Neural progenitor cell (in vitro differentiated cells): ENCODE measurements around the gene OSBPL1A. TPM values are rescaled to one million over a fixed set of nuclear protein-coding genes. Genes with fewer than 3 reads are reported as not detected.

Experiments
- DNase-seq: peaks from one replicate; pipeline ENCODE4 v3.0.0-alpha.2; 2016; ENCODE audit warnings: low spot score
- H2AFZ ChIP-seq: fragments of 200-600 bp; sonication (generic); replicated peaks from 2 replicates; pipeline ENCODE4 v1.6.1; 2016; ENCODE audit warnings: antibody characterized with exemption
- H3F3A ChIP-seq: fragments of 200-600 bp; sonication (generic); 2 replicates; pipeline ENCODE4 v1.6.1; 2016; ENCODE audit warnings: antibody characterized with exemption, low read depth
- H3K27ac ChIP-seq: fragments of 200-600 bp; sonication (generic); 2 replicates; pipeline ENCODE4 v1.5.1; 2016; ENCODE audit warnings: mild to moderate bottlenecking
- H3K27me3 ChIP-seq: fragments of 200-600 bp; sonication (generic); 2 replicates; pipeline ENCODE4 v1.6.1; 2016; ENCODE audit warnings: mild to moderate bottlenecking, moderate library complexity
- H3K36me3 ChIP-seq: fragments of 200-600 bp; sonication (generic); 2 replicates; pipeline ENCODE4 v1.5.1; 2016
- H3K4me1 ChIP-seq: fragments of 200-600 bp; sonication (generic); 2 replicates; pipeline ENCODE4 v1.6.1; 2016; ENCODE audit warnings: mixed run types
- H3K4me2 ChIP-seq: fragments of 200-600 bp; sonication (generic); 2 replicates; pipeline ENCODE4 v1.6.1; 2016
- H3K4me3 ChIP-seq: fragments of 200-600 bp; sonication (generic); 2 replicates; pipeline ENCODE4 v1.5.1; 2016
- H3K79me2 ChIP-seq: fragments of 200-600 bp; sonication (generic); 2 replicates; pipeline ENCODE4 v1.6.1; 2016; ENCODE audit warnings: low read depth
- H3K9ac ChIP-seq: fragments of 200-600 bp; sonication (generic); 2 replicates; pipeline ENCODE4 v1.6.1; 2016
- H3K9me3 ChIP-seq: fragments of 200-600 bp; sonication (generic); 2 replicates; pipeline ENCODE4 v1.5.1; 2016; ENCODE audit warnings: low read depth
- H4K20me1 ChIP-seq: fragments of 200-600 bp; sonication (generic); 2 replicates; pipeline ENCODE4 v1.6.1; 2016; ENCODE audit warnings: low read depth
- H3K27ac Mint-ChIP-seq: 3 replicates; pipeline ENCODE4 v1.8.0; 2021; ENCODE audit warnings: mixed read lengths
- H3K27me3 Mint-ChIP-seq: 2 replicates; pipeline ENCODE4 v1.8.0; 2022; ENCODE audit warnings: low read depth, mild to moderate bottlenecking, inconsistent platforms, moderate library complexity, mixed read lengths; ENCODE audit not compliant: insufficient read depth
- H3K36me3 Mint-ChIP-seq: 3 replicates; pipeline ENCODE4 v1.8.0; 2021; ENCODE audit warnings: mixed read lengths
- H3K4me1 Mint-ChIP-seq: 3 replicates; pipeline ENCODE4 v1.8.0; 2021; ENCODE audit warnings: mixed read lengths
- H3K4me3 Mint-ChIP-seq: 3 replicates; pipeline ENCODE4 v1.8.0; 2021; ENCODE audit warnings: mild to moderate bottlenecking, moderate library complexity, mixed read lengths
- H3K9me3 Mint-ChIP-seq: 3 replicates; pipeline ENCODE4 v1.8.0; 2020; ENCODE audit warnings: mixed read lengths
- EZH2 ChIP-seq: fragments of 200-600 bp; sonication (generic); IDR thresholded peaks from 2 replicates; pipeline ENCODE4 v1.6.1; 2017; ENCODE audit warnings: antibody characterized with exemption, mild to moderate bottlenecking, moderate library complexity
- EZH2phosphoT487 ChIP-seq: fragments of 200-600 bp; sonication (generic); IDR thresholded peaks from 2 replicates; pipeline ENCODE4 v1.6.1; 2017; ENCODE audit warnings: antibody characterized with exemption
- total RNA-seq: library from RNA; depleted of rRNA; stranded (reverse); fragments of >200 nt; gene quantifications from 2 replicates; pipeline ENCODE4 v1.2.3, GENCODE V29; 2015; ENCODE audit warnings: low replicate concordance
- TF ChIP-seq, protein P1 (sequence below): fragments of 200-600 bp; sonication (generic); IDR thresholded peaks from 2 replicates; pipeline ENCODE4 v1.5.1; 2017; ENCODE audit warnings: antibody characterized with exemption, mild to moderate bottlenecking

The OSBPL1A gene
- total RNA-seq, 1 donor from 2014 or later = 75.0 TPM

DNA sequence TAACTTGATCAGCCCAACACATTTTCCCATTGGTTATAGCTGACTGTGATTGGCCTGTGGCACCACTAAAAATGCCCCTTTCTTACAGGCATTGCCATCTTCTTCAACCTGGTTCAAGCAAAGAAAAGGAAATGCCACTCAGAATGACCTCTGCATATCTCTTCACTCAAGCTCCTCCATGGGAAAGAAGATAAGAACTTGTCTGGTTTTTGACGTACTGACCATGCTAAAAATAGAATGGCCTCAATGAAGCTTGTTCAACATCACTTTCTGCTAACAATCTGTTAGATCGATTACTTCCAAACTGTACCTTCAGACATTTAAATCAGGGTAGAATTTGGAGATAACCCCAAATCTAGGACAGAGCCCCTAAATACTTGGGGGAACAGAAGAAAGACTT is 149.3 kb downstream of the OSBPL1A start:
- Histone ChIP-seq H4K20me1 (no peaks in the 10 kb centered on the region), H3K27ac (no peak overlapping the region), H3K4me2 (no peak overlapping the region), H3K4me3 (no peak overlapping the region), H3F3A (no peaks in the 10 kb centered on the region), H3K27me3 (no peaks in the 10 kb centered on the region), H3K36me3 (no peaks in the 10 kb centered on the region), H3K79me2 (no peaks in the 10 kb centered on the region), H2AFZ (no peak overlapping the region), H3K9ac (no peak overlapping the region), H3K9me3 (no peaks in the 10 kb centered on the region), H3K4me1 (no peaks in the 10 kb centered on the region)
- Mint-ChIP-seq H3K9me3 (no peaks in the 10 kb centered on the region), H3K4me3 (no peak overlapping the region), H3K27me3 (peaks cover 2% of the 10 kb centered on the region), H3K4me1 (no peaks in the 10 kb centered on the region), H3K36me3 (peaks cover 23% of the 10 kb centered on the region), H3K27ac (no peak overlapping the region)
- no peak for DNase-seq
- TF ChIP-seq, protein P1, sequence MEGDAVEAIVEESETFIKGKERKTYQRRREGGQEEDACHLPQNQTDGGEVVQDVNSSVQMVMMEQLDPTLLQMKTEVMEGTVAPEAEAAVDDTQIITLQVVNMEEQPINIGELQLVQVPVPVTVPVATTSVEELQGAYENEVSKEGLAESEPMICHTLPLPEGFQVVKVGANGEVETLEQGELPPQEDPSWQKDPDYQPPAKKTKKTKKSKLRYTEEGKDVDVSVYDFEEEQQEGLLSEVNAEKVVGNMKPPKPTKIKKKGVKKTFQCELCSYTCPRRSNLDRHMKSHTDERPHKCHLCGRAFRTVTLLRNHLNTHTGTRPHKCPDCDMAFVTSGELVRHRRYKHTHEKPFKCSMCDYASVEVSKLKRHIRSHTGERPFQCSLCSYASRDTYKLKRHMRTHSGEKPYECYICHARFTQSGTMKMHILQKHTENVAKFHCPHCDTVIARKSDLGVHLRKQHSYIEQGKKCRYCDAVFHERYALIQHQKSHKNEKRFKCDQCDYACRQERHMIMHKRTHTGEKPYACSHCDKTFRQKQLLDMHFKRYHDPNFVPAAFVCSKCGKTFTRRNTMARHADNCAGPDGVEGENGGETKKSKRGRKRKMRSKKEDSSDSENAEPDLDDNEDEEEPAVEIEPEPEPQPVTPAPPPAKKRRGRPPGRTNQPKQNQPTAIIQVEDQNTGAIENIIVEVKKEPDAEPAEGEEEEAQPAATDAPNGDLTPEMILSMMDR = no peak
- TF ChIP-seq EZH2phosphoT487 (no peak), EZH2 (no peak)

DNA sequence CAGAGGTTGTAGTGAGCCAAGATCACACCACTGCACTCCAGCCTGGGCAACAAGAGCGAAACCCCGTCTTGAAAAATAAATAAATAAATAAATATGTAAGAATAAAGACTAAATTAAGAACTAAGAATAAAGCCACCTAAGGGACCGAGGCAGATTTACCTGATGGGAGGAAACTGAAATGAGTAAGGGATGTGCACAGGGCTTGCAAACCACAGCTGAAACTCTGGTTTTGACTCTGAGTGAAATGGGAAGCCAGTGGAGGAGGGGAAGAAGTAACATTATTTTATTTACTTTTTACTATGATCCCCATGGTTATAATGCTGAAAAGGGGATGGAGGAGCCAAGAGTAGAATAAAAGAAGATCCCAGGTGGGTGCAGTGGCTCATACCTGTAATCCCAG is 151.5 kb downstream of the OSBPL1A start:
- peaks cover under 1% of the 10 kb centered on the region for H3K27me3 Mint-ChIP-seq
- Histone ChIP-seq H2AFZ (no peak overlapping the region), H3K27me3 (no peaks in the 10 kb centered on the region), H3K36me3 (no peaks in the 10 kb centered on the region), H3K4me1 (no peaks in the 10 kb centered on the region), H3K27ac (no peak overlapping the region), H3F3A (no peaks in the 10 kb centered on the region), H3K4me3 (no peak overlapping the region), H3K9me3 (no peaks in the 10 kb centered on the region), H3K9ac (no peak overlapping the region), H3K79me2 (no peaks in the 10 kb centered on the region), H4K20me1 (no peaks in the 10 kb centered on the region), H3K4me2 (no peak overlapping the region)
- no peak overlapping the region for H3K4me3 Mint-ChIP-seq
- no peaks in the 10 kb centered on the region for H3K4me1 Mint-ChIP-seq
- no peak for DNase-seq
- peaks cover 17% of the 10 kb centered on the region for H3K36me3 Mint-ChIP-seq
- H3K9me3 Mint-ChIP-seq = no peaks in the 10 kb centered on the region
- no peak overlapping the region for H3K27ac Mint-ChIP-seq
- TF ChIP-seq, protein P1 = no peak
- TF ChIP-seq EZH2 (no peak), EZH2phosphoT487 (no peak)

DNA sequence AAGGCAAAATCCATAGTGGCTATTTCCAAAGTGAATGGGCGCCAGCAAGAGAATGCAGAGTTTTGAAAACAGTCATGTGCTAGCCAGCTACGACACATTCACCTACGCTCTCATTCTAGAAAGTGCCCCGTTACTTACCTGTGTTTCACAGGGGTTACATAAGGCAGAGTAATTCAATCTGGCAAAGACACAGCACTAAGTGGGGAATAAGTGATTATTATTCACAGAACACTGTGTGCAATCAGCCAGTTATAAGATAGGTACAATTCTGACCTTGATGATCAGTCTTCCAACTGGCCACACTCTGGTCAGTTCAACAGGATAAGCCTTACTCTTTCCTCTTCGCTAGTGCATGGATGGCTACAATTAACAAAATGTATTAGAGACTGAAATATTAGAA is 152.9 kb downstream of the OSBPL1A start:
- Histone ChIP-seq H3K79me2 (no peaks in the 10 kb centered on the region), H3K9me3 (no peaks in the 10 kb centered on the region), H3K4me1 (no peaks in the 10 kb centered on the region), H2AFZ (no peak overlapping the region), H3K27me3 (no peaks in the 10 kb centered on the region), H3K36me3 (no peaks in the 10 kb centered on the region), H4K20me1 (no peaks in the 10 kb centered on the region), H3K4me2 (no peak overlapping the region), H3K4me3 (no peak overlapping the region), H3K9ac (no peak overlapping the region), H3F3A (no peaks in the 10 kb centered on the region), H3K27ac (no peak overlapping the region)
- H3K36me3 Mint-ChIP-seq = peaks cover 15% of the 10 kb centered on the region
- H3K27ac Mint-ChIP-seq = no peak overlapping the region
- DNase-seq = no peak
- H3K9me3 Mint-ChIP-seq = no peaks in the 10 kb centered on the region
- no peaks in the 10 kb centered on the region for H3K27me3 Mint-ChIP-seq
- no peak overlapping the region for H3K4me3 Mint-ChIP-seq
- no peaks in the 10 kb centered on the region for H3K4me1 Mint-ChIP-seq
- TF ChIP-seq EZH2phosphoT487 (no peak), EZH2 (no peak)
- TF ChIP-seq, protein P1 = no peak
